ENCODE data around the gene MYBPC1. TPM values are rescaled to one million over a fixed set of nuclear protein-coding genes. Genes with fewer than 3 reads are reported as not detected.
A peak's percentile ranks its signal among the peaks of the same experiment; 100 is the strongest.

Gene MYBPC1
- total RNA-seq, 6 experiments from 2014 or later: 0.07 to 6.3 (median 0.66) TPM; not detected in 1

DNA sequence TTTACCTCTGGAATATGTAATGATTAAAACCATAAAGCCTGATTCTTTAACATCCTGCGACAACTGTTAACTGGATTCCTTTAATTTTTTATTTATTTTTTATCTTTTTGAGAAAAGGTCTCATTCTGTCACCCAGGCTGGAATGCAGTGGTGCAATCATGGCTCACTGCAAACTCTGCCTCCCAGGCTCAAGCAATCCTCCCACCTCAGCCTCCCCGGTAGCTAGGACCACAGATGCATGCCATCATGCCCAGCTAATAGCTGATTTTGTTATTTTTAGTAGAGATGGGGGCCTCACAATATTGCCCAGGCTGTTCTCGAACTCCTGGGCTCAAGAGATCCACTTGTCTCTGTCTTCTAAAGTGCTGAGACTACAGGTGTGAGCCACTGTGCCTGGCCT, 3.7 kb downstream of the MYBPC1 start:
- Histone ChIP-seq H3K4me3 (no peak overlapping the region), H3K27ac (no peak overlapping the region), H3K4me1 (no peaks in the 10 kb centered on the region), H3K36me3 (no peaks in the 10 kb centered on the region), H3K9me3 (no peaks in the 10 kb centered on the region), H3K27me3 (no peaks in the 10 kb centered on the region)
- WGBS (ENCODE audit: insufficient coverage, low coverage, low lambda C conversion rate, missing lambda C conversion rate): 83% methylated on average over 2 of the region's 3 CpGs
- no peak for TF ChIP-seq POLR2A (IDR thresholded peaks at IDR 0.05)
- TF ChIP-seq, protein P1, sequence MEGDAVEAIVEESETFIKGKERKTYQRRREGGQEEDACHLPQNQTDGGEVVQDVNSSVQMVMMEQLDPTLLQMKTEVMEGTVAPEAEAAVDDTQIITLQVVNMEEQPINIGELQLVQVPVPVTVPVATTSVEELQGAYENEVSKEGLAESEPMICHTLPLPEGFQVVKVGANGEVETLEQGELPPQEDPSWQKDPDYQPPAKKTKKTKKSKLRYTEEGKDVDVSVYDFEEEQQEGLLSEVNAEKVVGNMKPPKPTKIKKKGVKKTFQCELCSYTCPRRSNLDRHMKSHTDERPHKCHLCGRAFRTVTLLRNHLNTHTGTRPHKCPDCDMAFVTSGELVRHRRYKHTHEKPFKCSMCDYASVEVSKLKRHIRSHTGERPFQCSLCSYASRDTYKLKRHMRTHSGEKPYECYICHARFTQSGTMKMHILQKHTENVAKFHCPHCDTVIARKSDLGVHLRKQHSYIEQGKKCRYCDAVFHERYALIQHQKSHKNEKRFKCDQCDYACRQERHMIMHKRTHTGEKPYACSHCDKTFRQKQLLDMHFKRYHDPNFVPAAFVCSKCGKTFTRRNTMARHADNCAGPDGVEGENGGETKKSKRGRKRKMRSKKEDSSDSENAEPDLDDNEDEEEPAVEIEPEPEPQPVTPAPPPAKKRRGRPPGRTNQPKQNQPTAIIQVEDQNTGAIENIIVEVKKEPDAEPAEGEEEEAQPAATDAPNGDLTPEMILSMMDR (IDR thresholded peaks at IDR 0.05): no peak
- DNase-seq (no peak), ATAC-seq (no peak)
- intact Hi-C loops (cut with DNase I): no loop called here

DNA sequence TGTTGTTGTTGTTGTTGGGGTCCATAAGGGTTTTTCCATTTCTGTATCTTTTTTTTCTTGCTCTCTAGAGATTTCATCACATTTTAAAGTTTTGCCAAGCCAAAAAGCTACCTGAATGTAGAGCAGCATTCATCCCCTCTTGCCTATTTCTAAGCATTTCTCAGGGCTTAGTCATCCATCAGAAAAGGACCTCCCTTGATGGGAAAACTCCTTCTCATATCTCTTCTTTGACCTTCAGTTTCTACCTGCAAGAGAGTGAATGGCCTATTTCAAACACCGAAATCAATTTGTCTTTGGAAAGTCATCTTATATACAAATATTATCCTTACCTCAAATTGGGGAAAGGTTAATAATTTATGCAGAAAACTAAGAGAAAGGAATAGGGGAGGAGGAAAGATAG, 4.5 kb downstream of the MYBPC1 start:
- no peaks in the 10 kb centered on the region for H3K9me3 ChIP-seq
- TF ChIP-seq POLR2A (IDR thresholded peaks at IDR 0.05): no peak
- H3K27me3 ChIP-seq: no peaks in the 10 kb centered on the region
- H3K4me1 ChIP-seq: peaks cover 0 to 5% (median 0%) of the 10 kb centered on the region in 4 donors
- ATAC-seq (peak in 1 of 4 donors; percentile 38), DNase-seq (no peak)
- H3K27ac ChIP-seq: no peak overlapping the region
- intact Hi-C loops (cut with DNase I): no loop called here
- no peaks in the 10 kb centered on the region for H3K36me3 ChIP-seq
- no peak overlapping the region for H3K4me3 ChIP-seq
- WGBS (ENCODE audit: insufficient coverage, low coverage, low lambda C conversion rate, missing lambda C conversion rate): 39% methylated on average over 1 of the region's 1 CpG

DNA sequence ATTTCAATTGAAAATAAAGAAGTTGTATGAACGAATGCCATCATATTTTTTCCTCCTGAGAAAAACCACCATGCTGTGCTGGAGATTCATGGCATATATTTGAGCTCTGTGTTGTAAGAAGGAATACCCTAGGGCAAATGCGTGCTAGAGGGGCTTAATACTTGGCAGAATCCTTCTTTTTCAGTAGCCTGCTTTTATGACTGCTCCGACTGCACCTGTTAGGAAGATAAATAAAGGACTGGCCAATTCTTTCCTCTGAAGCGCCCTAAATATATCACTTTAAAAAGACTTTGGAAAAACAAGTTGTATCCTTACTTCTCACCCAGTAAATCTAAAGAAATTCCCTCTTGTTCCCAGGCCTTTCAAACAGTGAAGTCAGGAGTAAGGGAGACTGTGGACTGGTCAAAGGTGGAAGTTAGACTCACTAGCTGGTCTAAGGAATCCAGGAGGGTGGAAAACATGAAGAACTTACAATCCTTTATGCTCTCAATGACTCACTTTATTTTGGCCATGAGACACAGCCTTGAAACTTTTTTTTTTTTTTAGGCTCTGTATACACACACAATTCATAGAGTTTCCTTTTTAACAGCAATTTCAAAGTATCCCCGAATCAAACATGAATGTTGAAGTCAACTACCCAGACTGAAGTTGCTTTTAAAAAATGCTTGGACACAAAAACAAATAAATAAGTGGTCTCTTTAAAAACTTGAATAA, 5.2 kb downstream of the MYBPC1 start:
- ATAC-seq (peak in 1 of 4 donors; percentile 18), DNase-seq (no peak)
- TF ChIP-seq, protein P1 (IDR thresholded peaks at IDR 0.05): no peak
- no peak for TF ChIP-seq POLR2A (IDR thresholded peaks at IDR 0.05)
- Histone ChIP-seq H3K27me3 (no peaks in the 10 kb centered on the region), H3K27ac (no peak overlapping the region), H3K36me3 (no peaks in the 10 kb centered on the region), H3K4me1 (peaks cover 0 to 8% (median 0%) of the 10 kb centered on the region in 4 donors), H3K4me3 (no peak overlapping the region), H3K9me3 (no peaks in the 10 kb centered on the region)
- intact Hi-C loops (cut with DNase I): no loop called here
- 66% methylated on average over 5 of the region's 5 CpGs for WGBS (ENCODE audit: insufficient coverage, low coverage, low lambda C conversion rate, missing lambda C conversion rate)

- no peak overlapping the region for H3K27ac ChIP-seq
- H3K9me3 ChIP-seq: no peaks in the 10 kb centered on the region
- no peaks in the 10 kb centered on the region for H3K27me3 ChIP-seq
- WGBS (ENCODE audit: insufficient coverage, low coverage, low lambda C conversion rate, missing lambda C conversion rate): 36% methylated on average over 1 of the region's 1 CpG
- peak; percentile 38 to 89 (median 42) for ATAC-seq
- no peaks in the 10 kb centered on the region for H3K36me3 ChIP-seq
- no peak overlapping the region for H3K4me3 ChIP-seq
- intact Hi-C loops (cut with DNase I): no loop called here
- peaks cover 0 to 12% (median 3%) of the 10 kb centered on the region in 4 donors for H3K4me1 ChIP-seq
- no peak for DNase-seq
- TF ChIP-seq POLR2A (IDR thresholded peaks at IDR 0.05): no peak
- TF ChIP-seq, protein P1 (IDR thresholded peaks at IDR 0.05): no peak
These were observed 9.4 kb downstream of the MYBPC1 start for GRCh38 chr12:101604132-101604531.

GRCh38 chr12:101607894-101608293, 13.1 kb downstream of the MYBPC1 start:
- no peak for ATAC-seq
- Histone ChIP-seq H3K9me3 (no peaks in the 10 kb centered on the region), H3K27me3 (no peaks in the 10 kb centered on the region), H3K36me3 (no peaks in the 10 kb centered on the region), H3K27ac (no peak overlapping the region), H3K4me1 (peaks cover 0 to 12% (median 3%) of the 10 kb centered on the region in 4 donors), H3K4me3 (no peak overlapping the region)
- DNase-seq: no peak
- TF ChIP-seq, protein P1 (IDR thresholded peaks at IDR 0.05): no peak
- TF ChIP-seq POLR2A (IDR thresholded peaks at IDR 0.05): no peak
- intact Hi-C loops (cut with DNase I): no loop called here
- 44% methylated on average over 2 of the region's 2 CpGs for WGBS (ENCODE audit: insufficient coverage, low coverage, low lambda C conversion rate, missing lambda C conversion rate)
